ENCODE data around the gene COL23A1.
"Not testable (repeated sequence)": the region's sequence is repeated elsewhere in the genome, so short reads cannot be mapped to it uniquely, and the experiment has no call there.

COL23A1 gene

DNA sequence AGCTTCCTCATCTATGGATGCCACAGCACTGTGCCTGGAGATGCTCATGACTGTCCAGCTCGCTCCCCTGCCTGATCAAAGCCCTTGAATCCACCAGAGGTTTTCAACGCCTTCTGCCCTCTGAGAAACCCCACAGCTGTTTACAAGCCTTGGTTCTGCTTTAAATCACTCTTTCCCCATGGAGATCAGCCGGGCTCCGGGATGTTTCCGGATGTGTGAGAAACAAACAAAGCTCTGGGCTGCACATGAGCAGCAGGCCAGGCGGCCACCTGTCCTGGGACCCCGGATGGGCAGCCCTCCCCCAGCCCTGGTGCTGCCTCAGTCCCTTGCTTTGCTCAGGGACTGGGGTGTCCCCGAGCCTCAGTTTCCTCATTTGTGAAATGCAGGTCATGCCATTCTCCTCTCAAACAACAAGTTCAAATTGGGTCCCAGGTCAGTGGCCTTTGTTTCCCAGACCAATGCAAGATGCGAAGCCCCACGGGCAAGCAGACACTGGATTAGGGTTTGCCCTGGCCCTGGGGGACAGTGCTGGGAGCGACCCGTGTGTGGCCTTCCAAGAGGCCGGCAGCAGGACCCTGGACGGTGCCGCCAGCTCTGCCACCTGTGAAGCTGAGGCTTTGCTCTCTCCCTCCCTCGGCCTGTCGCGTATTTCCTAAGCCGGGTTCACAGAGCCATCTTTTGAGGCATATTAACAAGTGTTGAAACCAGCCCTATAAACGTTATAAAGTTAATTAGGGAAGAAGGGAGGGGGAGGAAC is 315.2 kb downstream of the COL23A1 start:
- DNase-seq: no peak

DNA sequence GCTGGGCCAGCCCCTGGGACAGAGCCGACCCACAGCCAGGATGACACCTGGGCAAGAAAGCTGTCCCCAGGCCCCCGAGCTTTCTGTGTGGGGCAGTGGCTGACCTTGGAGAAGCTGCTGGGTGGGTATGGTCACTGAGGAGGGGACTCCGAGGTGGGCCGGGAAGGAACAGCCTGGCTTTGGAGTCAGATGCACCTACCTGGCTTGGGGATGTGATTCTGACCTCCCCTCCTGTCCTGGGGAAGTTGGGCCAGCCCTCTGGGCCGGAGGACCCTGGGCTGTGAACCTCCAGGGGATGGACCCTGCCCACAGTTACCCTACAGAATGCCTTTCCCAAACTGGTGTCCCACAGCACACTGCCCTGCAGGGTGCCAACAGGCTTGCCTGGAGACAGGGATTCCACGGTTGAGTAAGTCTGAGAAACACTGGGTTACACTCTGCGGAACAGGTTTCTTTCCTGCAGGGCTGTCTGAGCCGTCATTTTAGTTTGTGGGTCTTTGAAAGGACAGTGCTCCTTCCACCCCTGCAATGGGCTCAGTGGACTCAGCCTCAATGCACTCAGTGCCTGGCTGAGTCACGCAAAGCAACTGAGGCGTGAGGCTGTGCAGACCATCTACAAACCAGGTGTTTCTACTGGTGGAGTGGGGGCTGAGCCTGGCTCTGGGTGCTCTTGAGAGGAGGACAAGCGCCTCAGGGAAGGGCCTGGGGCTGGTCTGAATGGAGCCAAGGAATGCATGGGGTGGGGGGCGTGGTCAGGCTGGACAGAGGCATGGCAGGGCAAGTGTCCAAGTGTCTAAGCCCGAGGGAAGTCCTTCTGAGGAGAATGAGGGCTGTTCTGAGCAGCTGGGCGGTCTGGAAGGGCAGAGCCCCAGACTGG is 316.3 kb downstream of the COL23A1 start:
- no peak for DNase-seq

DNA sequence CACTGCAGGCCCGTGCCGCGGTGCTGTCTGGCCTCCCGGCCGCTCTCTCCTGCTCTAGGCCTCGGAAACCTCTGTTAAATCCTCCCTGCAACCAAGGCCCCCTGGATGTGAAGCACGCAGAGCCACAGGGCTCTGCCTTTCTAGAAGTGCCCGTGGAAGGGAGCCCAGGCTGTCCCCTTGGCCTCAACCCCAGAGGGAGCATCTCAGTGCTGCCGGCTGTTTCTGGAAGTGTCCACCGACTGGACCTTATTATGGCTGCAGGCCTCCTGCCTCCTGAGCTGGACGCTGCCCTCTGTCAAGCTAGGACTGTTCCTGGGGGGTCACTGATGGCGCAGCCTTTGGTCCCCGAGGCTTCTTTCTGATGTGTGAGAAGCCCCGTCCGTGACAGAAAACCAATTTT is 317.2 kb downstream of the COL23A1 start:
- no peak for DNase-seq

DNA sequence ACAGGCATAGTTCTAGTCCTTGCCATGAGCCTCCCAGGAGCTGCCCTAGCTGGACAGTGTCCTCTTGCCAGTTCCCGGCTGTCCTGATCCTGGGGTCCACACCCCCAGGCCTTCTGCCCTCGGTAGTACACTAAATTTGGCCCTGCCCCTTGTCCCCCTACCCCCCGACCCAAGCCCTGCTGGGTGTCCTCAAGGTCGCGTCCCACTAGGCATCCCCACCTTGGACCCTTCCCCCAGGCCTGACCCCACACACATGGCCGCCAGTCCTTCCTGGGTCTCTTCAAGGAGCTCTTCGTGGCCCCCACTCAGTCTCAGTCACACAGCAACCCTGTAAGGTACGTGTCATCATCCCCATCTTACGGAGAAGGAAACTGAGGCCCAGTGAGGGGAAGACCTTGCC is 317.6 kb downstream of the COL23A1 start:
- DNase-seq: no peak

DNA sequence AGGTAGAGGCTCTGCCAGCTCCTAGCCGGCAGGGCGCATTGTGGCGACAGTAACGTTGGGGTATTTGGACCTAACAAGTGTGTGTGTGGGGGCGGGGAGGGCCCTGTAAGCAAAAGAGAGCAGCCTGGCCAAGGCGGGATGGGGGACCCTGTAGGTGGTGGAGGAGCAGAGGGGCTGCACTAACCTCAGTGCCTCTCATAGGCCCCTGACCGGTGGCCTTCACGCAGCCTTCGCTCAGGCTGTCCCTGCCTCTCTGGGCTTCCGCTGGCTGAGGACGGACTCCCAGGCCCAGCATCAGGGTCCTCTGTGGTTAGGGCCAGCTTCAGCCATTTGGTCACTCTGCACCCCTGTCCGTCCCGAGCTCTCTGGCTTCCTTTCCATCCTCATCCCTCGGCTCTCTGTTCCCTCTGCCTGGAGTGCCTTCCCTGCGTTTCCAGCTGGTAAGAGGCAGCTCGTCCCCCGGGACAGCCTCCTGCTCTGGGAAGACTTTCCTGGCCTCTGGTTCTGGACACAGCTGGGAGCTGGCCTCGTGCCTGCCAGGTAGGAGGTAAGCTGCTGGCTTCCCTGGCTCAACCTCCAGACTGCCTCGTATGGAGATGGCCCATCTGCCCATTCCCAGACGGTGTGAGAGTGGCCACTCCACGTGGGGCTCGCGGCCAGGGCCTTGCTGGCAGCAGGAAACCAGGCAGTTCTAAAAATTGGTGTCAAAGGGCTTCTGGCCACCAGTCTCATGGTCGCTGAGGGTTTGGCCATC is 318.3 kb downstream of the COL23A1 start:
- no peak for DNase-seq

DNA sequence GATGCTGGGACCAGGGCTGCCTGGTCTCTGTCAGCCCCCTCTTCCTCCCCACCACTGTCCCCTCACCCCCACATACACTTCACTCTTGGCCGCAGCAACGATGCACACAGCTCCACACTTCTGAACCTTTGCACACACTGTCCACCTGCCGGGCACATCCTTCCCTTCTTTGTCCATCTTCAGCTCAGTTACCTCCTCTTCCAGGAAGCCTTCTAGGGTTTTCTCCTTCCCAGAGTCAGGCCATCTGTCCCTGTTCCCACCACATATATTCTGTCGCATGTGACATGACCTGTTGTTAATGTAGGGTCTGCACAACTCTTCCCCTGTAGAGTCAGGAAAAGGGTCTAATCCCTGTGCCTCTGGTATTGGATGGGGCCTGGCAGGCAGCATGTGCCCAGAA is 319.0 kb downstream of the COL23A1 start:
- DNase-seq: no peak

DNA sequence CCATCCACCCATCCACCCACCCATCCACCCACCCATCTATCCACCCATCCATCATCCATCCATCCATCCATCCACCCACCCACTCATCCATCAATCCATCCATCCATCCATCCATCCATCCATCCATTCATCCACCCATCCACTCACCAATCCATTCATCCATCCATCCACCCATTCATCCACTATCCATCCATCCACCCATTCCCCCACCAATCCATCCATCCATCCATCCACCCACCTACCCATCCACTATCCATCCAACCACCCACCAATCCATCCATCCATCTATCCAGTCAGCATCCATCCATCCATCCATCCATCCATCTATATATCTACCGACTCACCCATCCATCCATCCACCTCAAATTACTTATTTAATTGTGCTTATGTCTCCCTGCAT is 320.7 kb downstream of the COL23A1 start:
- DNase-seq: no peak

DNA sequence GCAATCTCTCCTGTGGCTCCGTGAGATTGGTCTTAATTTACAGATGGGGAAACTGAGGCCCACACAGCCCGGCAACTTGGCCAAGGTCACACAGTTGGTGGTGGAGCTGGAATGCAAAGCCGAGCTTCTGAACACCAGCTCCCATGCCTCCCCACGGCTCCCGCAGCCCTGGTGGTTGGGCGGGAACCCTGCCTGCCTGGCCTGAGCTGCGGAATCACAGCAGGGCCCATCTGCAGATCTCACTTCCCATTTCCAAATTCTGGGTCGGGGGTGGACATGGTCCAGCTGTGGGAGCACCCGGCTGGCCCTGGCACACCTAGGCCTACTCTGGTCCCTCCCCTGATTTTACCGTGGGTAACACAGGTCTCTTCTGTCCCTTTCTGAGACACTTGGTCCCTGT is 322.3 kb downstream of the COL23A1 start:
- DNase-seq: no peak

DNA sequence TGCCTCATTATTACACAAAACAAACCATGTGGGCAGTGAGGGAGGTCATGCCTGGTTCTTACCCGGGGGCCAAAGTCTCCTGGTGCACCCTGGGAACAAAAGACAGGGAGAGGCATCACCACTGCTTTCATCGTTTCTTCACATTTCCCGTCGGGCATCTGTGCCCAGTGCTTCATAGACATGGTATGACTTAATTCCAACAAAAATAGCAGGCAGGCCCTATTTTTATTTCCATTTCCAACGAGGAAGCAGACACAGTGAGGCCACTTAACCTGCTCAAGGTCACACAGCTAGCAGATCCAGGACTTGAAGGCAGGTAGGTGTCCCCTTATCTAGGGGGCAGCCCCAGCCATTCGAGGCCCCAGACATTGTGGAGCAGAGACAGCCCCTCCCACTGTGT is 322.9 kb downstream of the COL23A1 start:
- DNase-seq: no peak

DNA sequence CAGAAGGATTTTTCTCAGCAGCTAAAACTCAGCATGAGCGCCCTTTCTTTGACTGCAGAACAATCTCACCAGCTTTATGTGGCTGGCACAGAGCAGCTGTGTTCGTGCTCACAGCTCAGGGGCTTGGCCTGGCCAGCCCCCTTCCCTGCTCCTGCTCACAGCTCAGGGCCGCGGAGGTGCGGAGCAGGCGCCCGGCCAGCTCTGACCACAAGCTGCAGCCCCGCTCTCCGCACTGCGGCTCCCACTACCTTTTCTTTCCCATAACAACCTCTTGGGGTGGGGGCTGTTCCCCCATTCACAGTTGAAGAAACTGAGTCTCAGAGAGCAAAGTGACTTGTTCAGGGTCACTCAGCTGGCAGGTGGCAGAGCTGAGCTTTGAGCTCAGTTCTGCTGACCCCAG is 323.6 kb downstream of the COL23A1 start:
- DNase-seq: no peak

DNA sequence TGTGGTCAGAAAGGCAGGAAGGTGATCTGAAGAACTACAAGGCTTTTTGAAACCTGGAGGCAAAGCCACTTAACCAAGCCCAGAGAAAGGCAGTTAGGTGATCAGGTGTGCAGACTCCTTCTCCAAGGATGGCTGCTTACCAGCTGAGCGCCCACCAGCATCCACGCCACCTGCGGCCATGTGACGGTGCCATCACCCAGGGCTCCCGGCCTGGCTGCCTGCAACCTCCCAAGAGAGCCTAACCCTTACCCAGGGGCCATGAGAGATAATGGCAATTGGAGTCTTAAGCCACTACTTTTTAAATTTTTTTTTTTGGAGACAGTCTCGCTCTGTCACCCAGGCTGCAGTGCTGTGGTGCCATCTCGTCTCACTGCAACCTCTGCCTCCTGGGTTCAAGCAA is 324.4 kb downstream of the COL23A1 start:
- DNase-seq: no peak

DNA sequence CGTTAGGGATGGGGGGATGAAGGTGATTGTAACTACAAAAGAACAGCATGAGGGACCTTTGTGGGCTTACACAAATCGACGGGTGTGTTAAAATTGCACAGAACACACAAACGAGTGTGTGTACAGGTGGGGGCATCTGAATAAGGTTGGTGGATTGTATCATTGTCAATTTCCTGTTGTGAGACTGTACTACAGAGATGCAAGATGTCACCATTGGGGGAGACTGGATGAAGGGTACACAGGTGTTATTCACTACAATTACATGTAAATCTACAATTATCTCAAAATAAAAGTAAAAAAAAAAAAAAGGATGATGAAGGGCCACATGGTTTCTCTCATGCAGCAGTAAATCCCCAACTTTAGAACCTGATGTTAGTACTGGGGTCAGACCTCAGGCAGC is 326.1 kb downstream of the COL23A1 start:
- DNase-seq: no peak

DNA sequence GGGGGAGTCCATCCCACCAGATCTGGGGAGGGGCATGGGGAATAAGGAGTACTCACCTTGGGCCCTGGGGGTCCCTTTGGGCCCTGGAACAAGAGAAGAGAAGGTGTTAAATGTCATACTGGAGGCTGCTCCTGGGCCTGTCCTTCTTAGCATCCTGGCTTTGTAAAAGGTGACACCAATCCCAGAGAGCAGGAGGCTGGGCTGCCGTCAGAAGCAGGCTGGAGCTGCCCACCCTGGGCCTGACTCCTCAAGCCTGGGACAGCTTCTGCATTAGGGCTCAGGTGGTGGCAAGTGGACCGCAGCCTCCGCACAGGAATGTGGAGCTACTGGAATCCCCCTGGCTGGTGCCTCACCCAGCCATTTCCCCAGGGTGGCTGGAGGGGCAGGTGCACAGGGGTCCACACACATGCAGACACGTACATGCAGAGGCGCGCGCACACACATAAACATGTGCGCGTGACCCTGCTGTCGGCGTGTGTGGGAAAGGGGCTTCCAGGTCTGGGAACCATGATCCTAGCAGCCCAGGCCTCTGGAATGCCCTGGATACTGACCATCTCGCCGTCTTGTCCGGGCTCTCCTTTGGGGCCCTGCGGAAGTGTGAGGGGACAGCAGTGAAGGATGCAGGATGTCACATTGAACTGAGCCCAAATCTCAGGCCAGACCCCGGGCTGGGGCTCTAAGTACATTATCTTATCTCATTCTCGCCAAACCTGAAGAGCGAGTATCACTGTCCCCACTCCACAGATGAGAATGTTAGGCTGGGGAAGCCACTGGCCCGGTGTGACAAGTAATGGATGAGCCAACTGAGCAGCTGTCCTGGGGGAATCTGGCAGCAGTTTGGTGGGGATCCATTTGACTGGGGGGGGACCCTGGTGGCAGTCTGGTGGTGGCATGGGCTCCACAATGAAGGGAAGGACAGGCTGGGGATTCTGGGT is 328.3 kb downstream of the COL23A1 start:
- no peak for DNase-seq

DNA sequence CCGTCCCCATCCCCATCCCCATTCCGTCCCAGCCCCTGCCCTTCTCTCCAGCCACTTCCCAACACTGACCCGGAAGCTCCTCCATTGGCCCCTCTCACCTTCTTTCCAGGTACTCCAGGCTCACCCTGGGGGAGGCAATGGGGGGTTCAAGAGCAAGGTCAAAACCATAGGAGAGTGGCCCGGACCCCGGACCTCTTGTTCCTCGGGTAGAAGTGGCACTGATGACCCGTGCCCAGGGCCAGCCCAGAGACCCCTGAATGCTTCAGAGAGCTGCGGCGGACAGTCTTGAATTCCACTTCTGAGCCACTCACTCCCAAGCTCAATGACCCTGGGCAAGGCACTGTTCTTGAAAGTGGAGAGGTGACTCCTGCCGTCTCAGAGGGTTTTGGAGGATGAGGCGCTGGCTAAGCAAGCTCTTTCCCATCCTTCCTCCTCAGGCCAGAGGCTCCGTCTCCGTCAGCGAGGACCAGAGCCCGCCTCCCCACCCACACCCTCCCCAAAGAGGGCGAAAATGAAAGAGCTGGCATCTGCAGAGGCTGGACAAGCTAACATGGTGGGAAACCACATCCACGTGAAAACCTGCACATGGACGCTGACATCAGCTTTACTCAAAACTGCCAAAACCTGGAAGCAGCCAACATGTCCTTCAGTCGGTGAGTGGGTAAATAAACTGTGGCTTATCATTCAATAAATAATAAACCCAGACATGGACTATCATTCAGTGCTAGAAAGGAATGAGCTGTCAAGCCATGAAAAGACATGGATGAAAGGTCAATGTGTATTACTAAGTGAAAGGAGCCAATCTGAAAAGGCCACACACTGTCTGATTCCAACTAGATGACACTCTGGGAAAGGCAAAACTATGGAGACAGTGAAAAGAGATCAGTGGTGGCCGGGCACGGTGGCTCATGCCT is 330.3 kb downstream of the COL23A1 start:
- DNase-seq: no peak

DNA sequence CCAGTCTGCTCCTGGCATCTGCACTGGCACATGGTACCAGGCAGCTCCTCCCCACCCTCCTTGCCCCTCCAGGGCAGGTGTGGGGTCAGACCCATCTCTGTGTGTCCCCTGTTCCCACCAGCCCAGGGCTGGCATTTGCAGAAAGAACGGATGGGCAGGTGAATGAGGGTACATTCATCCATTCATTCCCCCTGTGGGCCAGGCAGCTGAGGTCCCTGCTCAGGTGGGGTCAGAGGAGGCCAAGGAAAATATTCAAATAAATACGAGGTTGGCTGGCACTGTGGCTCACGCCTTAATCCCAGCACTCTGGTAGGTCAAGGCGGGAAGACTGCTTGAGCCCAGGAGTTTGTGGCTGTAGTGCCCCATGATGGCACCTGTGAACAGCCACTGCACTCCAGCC is 332.5 kb downstream of the COL23A1 start:
- DNase-seq: no peak

DNA sequence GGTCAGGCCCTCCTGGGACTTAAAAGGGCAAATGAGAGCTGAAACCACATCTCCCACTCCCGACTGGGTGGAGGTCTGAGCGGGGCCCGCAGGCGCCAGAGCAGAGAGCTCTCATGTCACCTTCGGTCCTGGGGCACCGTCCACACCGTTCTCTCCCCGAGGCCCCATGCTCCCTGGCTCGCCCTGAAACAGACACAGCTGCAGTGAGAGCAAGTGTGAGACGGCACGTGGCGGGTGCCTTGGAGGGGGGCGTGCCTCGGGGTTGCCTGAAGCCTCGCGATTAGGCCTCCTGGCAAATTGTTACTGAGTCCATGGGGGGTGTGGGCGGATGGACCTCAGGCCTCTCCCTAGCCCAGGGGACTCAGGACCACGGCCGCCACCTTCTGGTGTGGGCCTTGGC is 333.4 kb downstream of the COL23A1 start:
- DNase-seq: no peak

DNA sequence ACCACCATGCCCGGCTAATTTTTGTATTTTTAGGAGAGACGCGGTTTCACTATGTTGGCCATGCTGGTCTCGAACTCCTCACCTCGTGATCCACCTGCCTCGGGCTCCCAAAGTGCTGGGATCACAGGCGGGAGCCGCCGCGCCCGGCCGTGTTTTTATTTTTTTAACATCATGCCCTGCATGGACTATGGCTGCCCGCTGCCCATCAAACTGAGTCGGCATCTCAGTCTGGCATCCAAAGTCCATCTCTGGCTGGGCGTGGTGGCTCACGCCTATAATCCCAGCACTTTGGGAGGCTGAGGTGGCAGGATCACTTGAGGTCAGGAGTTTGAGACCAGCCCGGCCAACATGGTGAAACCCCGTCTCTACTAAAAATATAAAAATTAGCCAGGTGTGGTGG is 336.6 kb downstream of the COL23A1 start:
- not testable (repeated sequence) for DNase-seq

DNA sequence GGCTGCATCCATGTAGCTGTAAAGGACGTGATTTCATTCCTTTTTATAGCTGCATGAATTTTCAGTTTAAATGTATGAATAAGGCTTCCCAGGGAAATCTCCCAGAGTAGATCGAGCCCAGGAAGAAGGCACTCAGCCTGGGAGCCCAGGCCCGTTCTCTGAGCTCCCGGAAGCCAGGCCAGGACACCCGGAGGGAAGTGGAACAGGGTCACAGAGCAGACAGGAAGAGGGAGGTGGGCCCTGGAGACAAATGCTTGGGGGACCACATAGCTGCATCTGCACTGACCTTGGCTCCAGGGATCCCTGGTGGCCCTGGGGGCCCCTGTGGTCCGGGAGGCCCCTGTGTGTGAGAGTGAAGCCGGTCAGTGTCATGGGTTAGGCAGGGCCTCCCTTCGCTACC is 337.9 kb downstream of the COL23A1 start:
- no peak for DNase-seq

DNA sequence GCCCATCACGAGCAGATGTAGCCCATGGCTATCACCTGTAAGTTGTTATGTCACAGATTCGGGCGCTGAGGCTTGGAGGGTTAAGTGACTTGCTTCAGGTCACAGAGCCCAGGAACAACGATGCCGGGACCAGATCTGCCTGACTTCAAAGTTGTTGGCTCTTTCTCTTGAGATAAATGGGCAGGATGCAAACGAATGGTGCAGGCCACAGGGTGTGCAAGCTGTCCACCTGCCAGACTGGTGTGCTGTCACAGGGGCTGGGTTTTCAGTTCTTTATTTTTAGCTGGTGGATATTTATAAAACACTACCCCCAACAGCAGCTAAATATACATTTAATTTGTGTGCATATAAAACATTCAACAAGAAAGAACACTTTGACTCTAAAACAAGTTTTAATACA is 339.9 kb downstream of the COL23A1 start:
- DNase-seq: no peak

DNA sequence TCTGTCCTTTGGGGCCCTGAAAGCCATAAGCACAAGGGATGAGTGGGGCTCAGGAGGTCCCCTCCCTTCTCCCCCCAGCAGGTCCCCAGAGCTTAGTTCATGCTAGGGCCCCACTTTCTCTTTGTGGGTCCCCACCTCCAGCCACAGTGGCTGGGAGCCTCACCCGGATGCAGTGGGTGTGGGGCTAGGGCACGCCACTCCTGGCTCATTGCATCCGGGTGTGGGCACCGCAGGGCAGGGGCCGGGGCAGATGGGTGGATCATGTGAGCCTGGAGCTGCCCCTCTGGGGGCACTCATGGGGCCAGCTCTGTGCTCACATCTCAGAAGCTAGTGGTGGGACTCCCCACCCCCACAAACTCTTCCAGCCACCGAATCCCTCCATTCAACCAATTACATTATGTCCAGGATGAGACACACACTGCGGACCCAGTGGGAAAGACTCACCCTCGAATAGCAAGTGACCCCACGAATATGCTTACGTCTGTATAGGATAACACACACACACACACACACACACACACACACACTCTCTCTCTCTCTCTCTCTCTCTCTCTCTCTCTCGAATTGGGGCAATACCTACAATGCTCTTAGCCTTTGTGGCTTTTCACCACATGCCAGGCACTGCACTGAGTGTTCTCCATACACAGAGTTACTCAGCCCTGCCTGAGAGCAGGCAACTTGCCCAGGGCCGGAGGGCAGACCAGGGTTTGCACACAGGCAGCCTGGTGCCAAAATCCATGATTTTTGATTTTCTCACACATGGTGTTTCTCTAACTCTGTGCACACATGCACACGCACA is 340.8 kb downstream of the COL23A1 start:
- no peak for DNase-seq

DNA sequence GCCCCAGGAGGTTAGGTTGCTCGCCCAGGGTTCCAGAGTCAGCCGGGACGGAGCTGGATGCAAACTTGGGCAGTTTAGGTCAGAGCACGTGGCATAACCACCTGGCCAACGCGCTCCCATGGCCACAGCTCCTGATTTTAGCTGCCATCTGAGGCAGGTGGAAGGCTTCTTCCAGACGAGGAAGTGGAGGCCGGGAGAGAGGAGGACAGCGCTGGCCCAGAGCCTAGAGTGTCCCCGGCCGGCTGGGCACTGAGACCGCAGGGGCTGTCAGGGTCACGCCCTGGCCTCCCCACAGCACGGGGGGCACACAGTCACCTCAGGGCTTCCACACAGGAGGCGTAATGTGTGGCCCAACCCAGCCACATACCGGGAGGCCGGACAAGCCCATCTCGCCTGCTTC is 341.4 kb downstream of the COL23A1 start:
- DNase-seq: no peak

All from activated CD4-positive, CD25-positive, alpha-beta regulatory T cell treated with anti-CD3 and anti-CD28 coated beads, Interleukin-2, amount 50 U/mL, for 72 hours (primary cell).